HG03439 (cell line): ENCODE results near the gene UTP4.
"Not testable (repeated sequence)": the region's sequence is repeated elsewhere in the genome, so short reads cannot be mapped to it uniquely, and the experiment has no call there.

ENCODE experiments used
- ATAC-seq: cut with Tn5 transposase; IDR thresholded peaks from one replicate; pipeline ENCODE4 v1.9.1; 2021; ENCODE audit warnings: mild to moderate bottlenecking, moderate library complexity; ENCODE audit not compliant: unreplicated experiment

The UTP4 gene

DNA sequence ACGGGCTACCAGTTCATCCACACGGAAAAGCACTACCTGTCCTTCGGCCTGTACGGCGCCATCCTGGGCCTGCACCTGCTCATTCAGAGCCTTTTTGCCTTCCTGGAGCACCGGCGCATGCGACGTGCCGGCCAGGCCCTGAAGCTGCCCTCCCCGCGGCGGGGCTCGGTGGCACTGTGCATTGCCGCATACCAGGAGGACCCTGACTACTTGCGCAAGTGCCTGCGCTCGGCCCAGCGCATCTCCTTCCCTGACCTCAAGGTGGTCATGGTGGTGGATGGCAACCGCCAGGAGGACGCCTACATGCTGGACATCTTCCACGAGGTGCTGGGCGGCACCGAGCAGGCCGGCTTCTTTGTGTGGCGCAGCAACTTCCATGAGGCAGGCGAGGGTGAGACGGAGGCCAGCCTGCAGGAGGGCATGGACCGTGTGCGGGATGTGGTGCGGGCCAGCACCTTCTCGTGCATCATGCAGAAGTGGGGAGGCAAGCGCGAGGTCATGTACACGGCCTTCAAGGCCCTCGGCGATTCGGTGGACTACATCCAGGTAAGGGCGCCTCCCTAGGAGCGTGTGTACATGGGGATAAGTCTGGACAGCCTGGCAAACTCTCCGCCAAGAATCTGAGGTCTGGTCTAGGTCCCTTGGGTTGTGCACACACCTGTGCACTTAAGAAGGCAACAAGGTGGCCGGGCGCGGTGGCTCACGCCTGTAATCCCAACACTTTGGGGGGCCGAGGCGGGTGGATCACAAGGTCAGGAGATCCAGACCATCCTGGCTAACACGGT is 22.8 kb upstream of the UTP4 start:
- ATAC-seq = no peak

DNA sequence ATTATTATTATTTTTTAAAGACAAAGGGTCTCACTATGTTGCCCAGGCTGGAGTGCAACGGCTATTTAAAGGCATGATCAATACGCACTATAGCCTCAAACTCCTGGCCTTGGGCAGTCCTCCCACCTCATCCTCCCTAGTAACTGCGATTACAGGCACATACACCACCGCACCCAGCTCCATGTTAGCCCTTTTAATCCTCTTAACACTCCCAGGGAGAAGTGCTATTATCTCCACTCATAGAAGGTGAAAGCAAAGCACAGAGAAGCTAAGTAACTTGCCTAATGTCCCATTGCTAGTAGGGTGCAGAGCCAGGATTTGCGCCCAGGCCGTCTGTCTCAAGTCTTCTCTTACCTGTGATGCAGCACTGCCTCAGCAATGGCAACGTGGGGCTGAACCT is 22.0 kb upstream of the UTP4 start:
- ATAC-seq = no peak

DNA sequence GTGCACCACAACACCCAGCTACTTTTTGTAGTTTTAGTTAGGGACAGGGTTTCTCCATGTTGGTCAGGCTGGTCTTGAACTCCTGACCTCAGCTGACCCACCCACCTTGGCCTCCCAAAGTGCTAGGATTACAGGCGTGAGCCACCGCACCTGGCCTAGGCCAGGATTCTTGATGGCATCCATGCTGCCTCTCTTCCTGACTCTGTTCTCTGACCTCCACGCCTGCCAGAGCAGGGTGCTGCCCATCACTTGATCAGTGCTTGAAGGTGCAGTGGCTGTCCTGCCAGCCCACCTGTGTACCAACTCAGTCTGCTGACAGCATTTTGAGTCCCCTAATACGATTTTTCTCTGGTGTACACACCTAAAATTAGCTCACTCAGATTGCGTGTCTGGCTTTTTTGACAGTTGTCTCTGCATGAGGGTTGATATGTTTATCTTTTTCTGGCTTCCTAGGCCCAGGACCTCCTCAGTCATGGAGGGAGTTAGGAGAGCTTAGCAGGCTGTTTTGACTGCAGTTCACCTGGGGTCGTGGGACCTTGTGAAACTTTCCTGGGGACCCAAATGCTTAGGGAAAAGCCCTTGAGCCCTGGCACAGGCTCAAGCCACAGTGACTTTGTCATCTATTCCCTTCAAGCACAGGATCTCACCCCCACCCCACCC is 21.1 kb upstream of the UTP4 start:
- ATAC-seq = no peak

DNA sequence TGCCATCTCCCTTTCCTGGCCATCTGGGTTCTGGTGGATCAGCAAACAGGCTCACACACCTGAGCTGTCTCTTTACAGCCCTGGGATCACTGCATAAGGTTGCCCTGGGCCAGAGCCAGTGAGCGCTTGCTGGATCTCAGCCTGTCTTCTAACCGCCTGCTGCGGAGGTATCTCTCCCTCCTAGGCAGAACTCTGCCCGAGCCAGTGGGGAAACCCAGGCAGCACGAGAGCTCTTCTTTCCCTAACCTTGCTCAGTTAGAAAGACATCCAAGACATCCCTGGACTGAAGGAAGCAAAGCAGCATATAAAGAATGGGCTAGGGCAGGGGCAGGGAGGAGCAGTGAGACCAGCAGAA is 20.6 kb upstream of the UTP4 start:
- ATAC-seq = no peak

DNA sequence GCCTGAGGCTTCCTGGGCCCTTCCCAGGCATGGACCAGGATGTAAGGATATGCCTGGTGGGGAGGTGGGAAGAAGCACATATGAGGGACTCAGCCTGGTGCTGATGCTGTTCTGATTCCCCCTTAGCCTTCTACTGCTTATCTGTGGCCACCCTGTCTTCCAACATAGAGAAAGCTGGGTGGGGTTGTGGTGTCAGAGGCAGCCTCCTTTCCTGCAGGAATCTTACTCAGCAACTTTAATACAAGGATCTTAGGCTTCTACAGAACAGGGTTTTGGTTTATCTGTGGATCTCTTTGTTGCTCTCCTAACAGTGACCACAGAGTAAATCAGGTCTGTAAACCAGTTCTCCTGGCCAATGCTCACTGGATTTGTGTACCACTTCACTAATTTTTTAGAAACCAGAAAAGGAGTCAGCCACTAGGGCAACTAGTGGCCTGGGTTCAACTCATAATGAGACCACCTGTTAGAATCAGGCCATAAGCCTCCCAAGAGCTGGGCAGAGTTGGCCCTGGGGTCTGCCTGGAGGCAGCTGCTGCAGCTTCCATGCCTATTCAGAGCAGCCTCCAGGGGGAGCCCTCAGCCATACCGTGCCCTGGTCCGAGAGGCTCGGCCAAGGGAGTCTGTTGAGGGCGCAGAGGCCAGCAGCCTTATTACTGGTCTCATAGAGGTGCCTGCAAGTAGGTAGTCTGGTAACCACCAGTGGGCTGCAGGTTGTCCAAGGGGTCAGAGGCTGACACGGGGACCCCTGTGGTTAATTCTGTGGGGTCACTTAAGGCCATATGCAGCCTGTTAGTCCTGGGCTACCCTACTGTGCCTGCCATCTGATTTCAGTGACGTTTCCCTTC is 19.9 kb upstream of the UTP4 start:
- ATAC-seq = no peak

DNA sequence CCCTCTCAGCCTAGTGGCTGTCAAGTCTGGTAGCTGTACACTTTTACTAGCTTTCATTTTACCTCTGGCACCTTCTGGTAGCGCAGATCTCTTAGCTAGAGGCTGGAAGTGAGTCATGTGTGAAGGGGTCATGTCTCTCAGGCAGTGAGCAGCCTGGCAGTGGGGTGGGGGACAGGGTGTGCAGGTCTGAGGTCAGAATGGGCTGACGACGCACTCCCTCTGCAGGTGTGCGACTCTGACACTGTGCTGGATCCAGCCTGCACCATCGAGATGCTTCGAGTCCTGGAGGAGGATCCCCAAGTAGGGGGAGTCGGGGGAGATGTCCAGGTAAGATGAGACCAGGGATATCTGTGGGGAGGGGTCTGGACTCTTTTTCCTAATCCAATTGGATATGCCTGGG is 19.2 kb upstream of the UTP4 start:
- ATAC-seq = no peak

DNA sequence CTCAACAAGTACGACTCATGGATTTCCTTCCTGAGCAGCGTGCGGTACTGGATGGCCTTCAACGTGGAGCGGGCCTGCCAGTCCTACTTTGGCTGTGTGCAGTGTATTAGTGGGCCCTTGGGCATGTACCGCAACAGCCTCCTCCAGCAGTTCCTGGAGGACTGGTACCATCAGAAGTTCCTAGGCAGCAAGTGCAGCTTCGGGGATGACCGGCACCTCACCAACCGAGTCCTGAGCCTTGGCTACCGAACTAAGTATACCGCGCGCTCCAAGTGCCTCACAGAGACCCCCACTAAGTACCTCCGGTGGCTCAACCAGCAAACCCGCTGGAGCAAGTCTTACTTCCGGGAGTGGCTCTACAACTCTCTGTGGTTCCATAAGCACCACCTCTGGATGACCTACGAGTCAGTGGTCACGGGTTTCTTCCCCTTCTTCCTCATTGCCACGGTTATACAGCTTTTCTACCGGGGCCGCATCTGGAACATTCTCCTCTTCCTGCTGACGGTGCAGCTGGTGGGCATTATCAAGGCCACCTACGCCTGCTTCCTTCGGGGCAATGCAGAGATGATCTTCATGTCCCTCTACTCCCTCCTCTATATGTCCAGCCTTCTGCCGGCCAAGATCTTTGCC is 18.0 kb upstream of the UTP4 start:
- ATAC-seq = no peak

DNA sequence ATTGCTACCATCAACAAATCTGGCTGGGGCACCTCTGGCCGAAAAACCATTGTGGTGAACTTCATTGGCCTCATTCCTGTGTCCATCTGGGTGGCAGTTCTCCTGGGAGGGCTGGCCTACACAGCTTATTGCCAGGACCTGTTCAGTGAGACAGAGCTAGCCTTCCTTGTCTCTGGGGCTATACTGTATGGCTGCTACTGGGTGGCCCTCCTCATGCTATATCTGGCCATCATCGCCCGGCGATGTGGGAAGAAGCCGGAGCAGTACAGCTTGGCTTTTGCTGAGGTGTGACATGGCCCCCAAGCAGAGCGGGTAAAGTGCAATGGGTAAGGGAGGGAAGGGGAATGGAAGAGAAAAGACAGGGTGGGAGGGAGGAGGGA is 17.5 kb upstream of the UTP4 start:
- no peak for ATAC-seq

DNA sequence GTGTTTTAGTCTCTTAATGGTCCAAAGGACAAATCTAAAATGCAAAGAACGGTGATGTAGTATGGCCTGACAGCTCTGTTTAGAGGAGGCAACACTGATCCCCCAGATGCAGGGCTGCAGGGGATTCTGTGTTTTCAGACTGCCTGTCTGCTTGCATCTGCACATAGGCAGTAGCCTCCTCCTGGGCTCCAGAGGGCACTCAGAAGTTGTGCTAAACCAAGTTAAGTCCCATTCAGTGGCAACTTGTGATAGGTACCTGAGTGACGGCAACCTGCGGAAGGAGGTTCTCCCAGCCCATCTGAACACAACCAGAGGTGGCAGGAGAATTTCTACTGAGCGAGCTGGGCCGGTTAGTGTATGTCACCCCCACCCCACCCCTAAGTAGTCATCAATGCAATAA is 17.1 kb upstream of the UTP4 start:
- no peak for ATAC-seq

DNA sequence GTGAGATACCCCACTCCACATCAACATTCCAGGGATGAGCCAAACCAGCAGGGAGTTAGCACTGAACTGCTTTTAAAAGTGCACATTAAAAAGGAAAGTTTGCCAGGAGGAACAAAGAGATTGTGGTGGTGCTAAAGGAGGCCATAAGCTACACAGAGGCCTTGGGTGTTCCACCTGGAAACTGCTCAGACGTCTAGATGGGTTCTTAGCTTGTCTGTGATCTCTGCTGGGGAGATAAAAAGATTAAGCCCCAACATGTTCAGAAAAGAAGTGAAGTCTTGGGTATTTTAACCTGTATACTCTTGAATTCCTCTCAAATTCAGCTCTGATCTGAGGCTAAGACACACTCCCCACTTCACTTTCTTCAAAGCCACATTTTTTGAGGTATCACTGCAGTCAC is 16.6 kb upstream of the UTP4 start:
- no peak for ATAC-seq

DNA sequence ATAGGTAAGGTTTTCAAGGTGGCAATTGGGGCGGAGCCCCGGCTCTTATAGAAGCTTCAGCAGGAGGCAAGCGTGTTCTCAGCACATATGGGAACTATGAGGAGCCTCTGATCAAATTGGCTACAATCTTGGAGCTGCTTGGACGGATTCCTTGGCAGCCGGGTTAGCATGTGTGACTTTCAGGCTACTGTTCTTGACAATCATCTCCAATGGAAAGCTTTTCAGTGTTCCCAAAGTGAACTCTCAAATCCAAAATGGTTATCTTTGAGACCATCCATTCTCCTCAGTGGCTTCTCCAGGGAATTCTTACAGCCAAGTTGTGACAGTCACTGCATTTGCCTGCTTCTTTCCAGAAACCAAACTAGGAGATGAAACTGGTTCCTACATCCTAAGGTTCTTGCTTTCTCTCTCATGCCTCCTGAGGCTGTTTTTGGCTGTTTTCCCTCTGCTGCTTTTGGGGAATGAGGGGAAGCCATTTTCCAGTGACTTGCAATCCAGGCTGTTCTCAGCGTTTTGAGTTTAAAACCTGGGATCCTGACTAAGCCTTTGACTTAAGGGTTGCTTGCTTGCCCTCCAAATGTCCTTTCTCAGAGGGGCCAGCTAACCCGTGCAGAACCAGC is 16.1 kb upstream of the UTP4 start:
- no peak for ATAC-seq

DNA sequence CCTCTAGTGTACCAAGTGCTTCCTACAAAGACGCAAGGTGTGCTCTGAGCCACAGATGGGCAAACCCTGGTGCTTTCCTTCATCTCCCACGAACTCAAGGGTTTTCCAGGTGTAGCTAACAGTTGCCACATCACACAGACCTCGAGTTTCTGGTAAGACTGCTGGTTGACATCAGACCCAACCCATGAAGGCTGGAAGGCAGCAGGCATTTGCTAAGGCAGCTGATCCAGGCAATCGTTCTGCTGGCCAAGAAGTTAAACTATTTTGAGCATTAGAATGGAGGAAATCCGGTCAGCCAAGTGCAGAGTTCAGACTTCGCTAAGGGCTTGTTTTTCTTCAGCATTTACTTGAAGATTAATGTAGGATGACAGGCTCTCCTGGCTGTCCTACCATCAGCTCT is 15.5 kb upstream of the UTP4 start:
- ATAC-seq = no peak

DNA sequence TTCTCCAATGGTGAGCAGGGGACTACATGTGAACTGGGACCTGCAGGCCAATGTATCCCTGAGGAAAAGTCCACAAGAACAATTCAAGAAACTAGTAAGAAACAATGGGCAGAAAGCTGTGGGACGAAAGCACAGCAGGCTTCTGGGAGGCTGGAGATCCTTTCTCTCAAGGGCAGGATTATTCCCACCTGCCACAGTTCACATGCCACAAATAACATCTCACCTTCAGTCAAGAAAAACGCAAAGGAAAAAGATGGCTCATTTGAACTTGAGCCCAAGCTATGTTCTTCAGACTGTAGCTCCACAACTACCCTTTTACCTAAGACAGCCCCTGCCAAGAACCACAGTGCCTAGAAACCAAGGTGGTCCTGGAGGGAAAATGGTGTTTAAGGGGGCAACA is 14.0 kb upstream of the UTP4 start:
- no peak for ATAC-seq

DNA sequence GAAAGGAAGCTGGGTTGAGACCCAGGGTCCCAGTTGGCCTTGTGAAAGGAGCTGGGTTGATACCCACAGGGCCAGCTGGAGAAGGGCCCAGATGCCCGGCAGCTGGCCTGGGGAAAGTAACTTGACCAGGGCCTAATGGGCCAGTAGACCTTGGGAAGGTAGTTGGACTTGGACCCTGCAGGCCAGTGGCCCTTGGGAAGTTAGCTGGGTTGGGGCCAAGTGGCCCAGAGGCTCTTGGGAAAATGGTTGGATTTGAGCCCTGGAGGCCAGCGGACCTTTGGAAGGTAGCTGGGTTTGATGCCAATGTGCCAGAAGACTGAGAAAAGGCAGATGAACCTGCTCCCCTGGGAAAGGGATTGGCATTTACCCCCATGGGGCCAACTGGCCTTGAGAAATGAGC is 13.5 kb upstream of the UTP4 start:
- no peak for ATAC-seq

DNA sequence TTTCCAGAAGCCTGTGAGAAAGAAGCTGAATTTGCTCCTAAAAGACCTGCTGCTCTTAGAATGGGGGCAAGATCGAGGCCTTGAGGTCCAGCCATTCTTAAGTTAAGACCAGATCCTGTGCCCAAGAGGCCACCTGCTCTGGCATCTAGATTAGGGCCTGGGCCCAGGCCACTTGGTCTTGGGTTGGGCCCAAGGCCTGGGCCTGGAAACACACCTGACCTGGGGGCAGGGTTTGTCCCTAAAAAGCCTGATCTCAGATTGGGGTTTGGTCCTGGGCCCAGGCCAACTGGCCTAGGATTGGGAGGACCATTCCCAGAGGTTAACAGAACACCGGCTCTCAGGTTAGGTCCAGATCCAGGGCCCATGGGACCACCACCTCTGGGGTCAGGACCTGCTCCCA is 12.9 kb upstream of the UTP4 start:
- ATAC-seq = no peak

DNA sequence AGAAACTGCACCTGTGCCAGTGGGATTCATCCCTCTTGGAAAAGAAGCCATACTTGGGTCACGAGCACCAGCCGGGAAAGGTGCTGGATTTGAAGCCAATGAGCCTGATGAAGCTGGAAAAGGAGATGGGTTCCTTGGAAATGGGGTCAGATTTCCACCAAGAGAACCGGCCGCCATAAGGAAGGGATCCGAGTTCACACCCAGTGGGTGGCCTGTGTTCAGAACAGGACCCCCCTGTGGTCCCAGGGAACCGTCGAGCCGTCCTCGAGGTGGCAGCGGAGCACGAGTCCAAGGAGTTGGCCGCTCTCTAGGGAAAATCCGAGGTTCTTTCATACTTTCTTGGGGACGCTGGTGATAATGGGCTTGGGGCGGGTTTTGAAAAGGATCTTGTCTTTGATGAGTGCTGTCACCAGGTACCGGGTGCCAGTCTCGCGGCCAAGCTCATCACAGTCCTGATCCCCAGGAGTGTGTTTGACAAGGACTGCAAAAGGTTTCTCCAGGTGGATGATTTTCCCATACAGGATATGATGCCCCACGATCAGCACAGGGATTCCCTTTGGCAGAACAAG is 12.3 kb upstream of the UTP4 start:
- ATAC-seq = no peak

DNA sequence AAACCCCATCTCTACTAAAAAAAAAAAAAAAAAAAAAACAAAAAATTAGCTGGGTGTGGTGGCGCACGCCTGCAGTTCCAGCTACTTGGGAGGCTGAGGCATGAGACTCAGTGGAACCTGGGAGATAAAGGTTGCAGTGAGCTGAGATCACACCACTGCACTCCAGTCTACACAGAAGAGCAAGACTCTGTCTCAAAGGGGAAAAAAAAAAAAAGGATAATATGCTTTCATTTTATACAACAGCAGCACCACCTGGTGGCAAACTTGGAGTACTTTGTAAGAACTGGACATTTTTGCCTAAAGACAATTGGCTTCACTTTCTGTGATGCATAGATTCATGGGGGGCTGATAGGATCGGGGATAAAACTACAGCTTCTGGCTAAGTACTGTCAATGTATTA is 8.5 kb upstream of the UTP4 start:
- no peak for ATAC-seq

DNA sequence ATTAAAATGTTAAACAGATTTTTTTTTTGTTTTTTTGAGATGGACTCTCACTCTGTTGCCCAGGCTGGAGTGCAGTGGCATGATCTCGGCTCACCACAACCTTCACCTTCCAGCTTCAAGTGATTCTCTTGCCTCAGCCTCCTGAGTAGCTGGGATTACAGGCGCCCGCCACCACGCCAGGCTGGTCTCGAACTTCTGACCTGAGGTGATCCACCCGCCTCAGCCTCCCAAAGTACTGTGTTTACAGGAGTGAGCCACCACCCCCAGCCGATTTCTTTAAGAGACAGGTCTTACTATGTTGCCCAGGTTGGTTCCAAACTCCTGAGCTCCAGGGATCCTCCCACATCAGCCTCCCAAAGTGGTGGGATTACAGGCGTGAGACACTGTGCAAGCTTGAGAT is 8.0 kb upstream of the UTP4 start:
- ATAC-seq = not testable (repeated sequence)

DNA sequence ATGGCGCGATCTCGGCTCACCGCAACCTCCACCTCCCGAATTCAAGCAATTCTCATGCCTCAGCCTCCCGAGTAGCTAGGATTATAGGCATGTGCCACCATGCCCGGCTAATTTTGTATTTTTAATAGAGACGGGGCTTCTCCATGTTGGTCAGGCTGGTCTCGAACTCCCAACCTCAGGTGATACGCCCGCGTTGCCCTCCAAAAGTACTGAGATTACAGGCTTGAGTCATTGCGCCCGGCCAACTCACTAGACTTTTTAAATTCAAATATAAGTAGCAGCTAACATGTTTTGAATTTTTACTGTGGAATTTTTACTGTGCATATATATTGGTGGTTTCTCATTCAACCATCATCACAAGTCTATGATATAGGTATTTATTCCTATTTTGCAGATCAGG is 7.5 kb upstream of the UTP4 start:
- ATAC-seq = not testable (repeated sequence)

DNA sequence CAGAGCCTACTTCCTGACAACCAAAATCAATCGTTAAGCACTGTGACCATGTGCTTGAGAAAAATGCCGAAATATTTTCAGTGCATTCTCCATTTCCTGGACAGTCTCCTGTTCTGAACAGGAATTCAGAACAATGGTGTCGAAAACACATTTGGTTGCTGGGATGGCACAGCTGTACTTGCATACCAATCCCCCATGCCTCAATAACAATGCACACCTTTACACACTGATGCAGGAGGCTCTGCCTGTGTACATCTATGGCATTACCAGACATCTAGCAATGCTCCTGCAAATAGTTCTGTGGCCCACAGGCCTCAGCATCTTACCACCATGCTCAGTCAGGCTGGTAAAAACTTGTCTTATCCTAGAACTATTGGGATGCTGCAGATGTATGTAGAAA is 6.2 kb upstream of the UTP4 start:
- no peak for ATAC-seq

DNA sequence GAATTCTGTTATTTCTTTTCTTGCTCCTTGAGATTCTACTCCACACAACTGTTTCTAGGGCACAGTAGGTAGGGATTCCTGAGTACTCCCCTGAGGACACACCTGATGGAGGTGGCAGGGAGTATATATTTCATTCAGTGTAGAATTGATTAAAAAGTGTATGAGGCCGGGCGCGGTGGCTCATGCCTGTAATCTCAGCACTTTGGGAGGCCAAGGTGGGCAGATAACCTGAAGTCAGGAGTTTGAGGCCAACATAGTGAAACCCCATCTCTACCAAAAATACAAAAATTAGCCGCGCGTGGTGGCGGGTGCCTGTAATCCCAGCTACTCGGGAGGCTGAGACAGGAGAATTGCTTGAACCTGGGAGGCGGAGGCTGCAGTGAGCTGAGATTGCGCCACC is 5.6 kb upstream of the UTP4 start:
- not testable (repeated sequence) for ATAC-seq
